Caki2 (cell line): Measurements from ENCODE around the gene OR6B1. TPM values are rescaled to one million over a fixed set of nuclear protein-coding genes. Genes with fewer than 3 reads are reported as not detected.
"Not testable (repeated sequence)": the region's sequence is repeated elsewhere in the genome, so short reads cannot be mapped to it uniquely, and the experiment has no call there.

Experiments used
- DNase-seq: peaks from one replicate; pipeline ENCODE4 v3.0.0-alpha.2; 2015; ENCODE audit warnings: low read depth
- in situ Hi-C: cut with HindIII; loops from 2 replicates; pipeline ENCODE4 v1.10.0; 2016; ENCODE audit warnings: low sequenced_read_pairs, low pct_unique_long_range_greater_than_20kb, mixed read lengths
- total RNA-seq: library from RNA; depleted of rRNA; stranded (reverse); fragments of >200 nt; shearing (Covaris generic); gene quantifications from 2 replicates; pipeline ENCODE4 v1.2.3, GENCODE V29; 2014; ENCODE audit warnings: low replicate concordance; rRNA removed

Gene OR6B1
- total RNA-seq, 1 experiment from 2014 or later, result not detected

GRCh38 chr7:144028547-144028946, 28.4 kb downstream of the OR6B1 start:
- no peak for DNase-seq
- in situ Hi-C loops, result no loop called here

DNA sequence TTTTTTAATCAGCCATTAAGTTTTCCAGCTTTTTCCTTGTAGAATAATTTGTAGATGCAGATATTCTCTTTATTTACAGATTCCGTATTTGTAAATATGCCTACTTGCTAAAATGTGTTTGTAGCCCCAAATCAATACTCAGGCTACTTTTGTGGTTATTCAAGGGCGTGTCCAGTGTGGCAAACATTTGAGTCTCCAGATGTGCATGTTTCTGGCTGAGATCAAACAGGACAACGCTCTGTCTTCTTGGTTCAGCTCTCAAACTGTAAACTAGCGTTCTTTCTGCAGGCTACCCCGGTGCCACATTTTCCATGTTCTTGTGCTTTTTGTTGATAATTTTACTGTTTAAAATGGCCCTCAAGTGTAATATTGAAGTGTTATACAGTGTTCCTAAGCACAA, 32.4 kb downstream of the OR6B1 start:
- DNase-seq, result no peak
- in situ Hi-C loops, result no loop called here

GRCh38 chr7:144032985-144033709, 33.0 kb downstream of the OR6B1 start:
- in situ Hi-C loops, result no loop called here
- no peak for DNase-seq

DNA sequence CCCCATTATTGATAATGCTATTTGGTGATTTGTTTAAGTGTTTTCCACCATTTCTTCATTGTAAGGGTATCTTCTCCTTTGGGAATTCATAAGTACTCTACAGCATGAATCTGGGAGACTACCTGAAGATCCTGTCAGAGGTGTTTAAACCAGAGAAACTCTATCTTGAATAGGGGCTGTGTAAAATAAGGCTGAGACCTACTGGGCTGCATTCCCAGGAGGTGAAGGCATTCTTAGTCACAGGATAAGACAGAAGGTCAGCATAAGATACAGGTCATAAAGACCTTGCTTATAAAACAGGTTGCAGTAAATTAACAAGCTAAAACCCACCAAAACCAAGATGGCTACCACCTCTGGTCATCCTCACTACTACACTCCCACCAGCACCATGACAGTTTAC, 35.3 kb downstream of the OR6B1 start:
- in situ Hi-C loops, result no loop called here
- no peak for DNase-seq

DNA sequence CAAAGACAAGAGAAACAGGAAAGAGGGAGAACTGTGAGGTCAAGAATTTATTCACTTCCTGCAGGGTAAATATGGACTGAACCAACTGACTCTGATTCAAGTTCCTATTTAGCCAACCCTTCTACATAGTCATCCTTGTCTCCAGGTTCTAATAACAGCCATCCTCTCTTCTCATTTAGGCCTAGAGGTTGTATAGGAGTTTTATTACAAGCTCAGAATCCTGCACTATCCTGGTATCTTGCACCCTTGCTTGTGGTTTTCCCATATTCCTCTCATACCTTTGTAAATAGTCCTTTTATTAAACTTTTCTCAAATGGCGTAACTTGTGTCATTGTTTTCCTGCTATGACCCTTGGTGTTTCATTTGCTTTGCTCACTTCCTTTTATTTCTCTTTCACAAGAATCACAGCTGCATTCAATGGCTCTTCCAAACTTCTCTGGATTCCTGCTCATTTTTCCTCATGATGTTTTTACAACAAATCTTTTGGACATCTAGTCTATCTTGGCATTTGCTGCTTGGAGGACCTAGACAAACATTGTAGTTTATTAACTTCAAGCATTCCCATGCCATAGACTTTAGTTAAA, 36.3 kb downstream of the OR6B1 start:
- no peak for DNase-seq
- in situ Hi-C loops, result no loop called here

- no peak for DNase-seq
- in situ Hi-C loops, result no loop called here
These were observed 37.4 kb downstream of the OR6B1 start for GRCh38 chr7:144037414-144038035.

DNA sequence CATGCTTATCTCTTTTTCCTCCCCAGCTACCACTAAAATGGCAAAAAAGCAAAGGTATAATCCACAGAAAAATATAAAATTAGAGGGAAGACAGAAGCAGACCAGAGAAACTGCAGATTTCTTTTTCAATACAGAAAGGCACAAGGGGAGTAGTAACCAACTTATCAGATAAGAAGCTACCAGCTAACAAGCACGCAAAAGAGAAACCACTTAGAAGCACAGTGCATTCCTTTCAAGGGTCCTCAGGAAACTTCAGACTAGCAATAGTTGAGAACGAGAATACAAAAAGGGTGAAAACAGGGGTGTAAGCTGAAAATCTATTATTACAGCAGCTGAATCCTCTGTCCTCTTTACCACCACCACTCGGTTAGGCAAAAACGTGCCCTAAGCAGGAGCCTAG, 38.8 kb downstream of the OR6B1 start:
- DNase-seq, result no peak
- in situ Hi-C loops, result no loop called here

- DNase-seq, result no peak
- in situ Hi-C loops, result no loop called here
These were observed 48.5 kb downstream of the OR6B1 start, which contains the start of gene OR2A5 for GRCh38 chr7:144048648-144049047. Gene OR2A5, plus strand, starts transcription at chr7:144048948. Its CDS starts 1,454 bp downstream, at chr7:144050402.

DNA sequence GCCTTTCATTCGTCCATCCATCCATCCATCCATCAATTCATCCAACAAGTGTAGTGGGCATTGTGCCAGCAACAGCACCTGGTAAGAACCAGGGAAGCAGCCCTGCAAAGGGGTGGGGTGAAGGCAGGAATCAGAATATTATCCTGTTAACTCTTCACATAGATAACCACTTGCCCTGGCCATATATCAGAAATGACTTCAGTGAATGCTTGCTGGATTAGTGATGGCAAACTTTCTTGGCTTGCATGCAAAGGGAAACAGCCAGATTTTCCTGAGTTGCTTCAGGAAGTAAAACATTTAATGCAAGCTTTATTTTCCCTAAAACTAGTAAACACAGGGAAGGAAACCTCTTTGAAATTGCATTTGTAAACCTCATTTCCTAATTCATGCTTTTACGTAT, 49.4 kb downstream of the OR6B1 start:
- no peak for DNase-seq
- in situ Hi-C loops, result no loop called here

DNA sequence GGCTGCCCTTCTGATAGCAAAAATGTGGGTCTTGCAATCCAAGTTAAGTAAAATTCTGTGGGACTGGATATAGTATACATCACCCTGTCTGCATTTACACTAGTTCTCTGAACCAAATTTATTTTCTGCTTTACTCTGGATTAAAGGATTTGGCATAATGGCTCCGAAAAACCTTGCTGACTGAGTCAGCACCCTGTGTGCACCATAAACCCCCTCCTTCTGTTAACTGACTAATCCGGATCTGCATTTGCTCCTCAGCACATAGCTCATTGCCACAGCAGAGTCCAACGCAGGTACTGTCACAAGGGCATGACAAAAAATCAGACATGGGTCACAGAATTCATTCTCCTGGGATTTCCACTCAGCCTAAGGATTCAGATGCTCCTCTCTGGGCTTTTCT, 50.0 kb downstream of the OR6B1 start:
- DNase-seq, result no peak

DNA sequence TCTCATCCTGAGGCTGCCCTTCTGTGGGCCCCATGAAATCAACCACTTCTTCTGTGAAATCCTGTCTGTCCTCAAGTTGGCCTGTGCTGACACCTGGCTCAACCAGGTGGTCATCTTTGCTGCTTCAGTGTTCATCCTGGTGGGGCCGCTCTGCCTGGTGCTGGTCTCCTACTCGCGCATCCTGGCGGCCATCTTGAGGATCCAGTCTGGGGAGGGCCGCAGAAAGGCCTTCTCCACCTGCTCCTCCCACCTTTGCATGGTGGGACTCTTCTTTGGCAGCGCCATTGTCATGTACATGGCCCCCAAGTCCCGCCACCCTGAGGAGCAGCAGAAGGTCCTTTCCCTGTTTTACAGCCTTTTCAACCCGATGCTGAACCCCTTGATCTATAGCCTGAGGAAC, 50.8 kb downstream of the OR6B1 start:
- in situ Hi-C loops, DNase-seq: not testable (repeated sequence)

More for the DNA sequence above, 50.0 kb downstream of the OR6B1 start:
- in situ Hi-C loops, result no loop called here

DNA sequence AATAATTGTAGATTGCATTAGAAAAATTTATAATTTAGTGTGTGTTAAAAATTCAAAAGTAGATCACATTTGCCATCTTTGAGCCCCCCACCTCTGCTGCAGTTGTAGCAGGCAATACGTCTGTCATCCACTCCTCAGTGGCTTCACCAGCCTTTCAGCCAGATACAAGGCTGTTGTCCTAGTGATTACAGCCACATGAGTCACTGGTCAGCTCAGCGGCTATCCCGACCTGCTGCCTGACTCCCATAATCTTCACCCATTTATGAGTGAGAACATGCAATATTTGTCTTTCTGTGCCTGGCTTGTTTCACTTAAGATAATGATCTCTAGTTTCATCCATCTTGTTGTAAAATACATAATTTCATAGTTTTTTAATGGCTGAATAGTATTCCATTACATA, 57.8 kb downstream of the OR6B1 start:
- in situ Hi-C loops, result no loop called here
- peak; percentile 3 for DNase-seq

Other genes with a start within 250 kb of the OR6B1 start
- not detected in 2 replicates for gene CTAGE6, start 242.6 kb upstream of the OR6B1 start, total RNA-seq
- 24.0 and 28.7 TPM in 2 replicates for gene TCAF1, start 98.1 kb upstream of the OR6B1 start, total RNA-seq
- gene OR2F2, start 65.1 kb upstream of the OR6B1 start, total RNA-seq, result not detected in 2 replicates
- gene OR2F1, start 45.5 kb upstream of the OR6B1 start, total RNA-seq, result not detected in 2 replicates
- not detected in 2 replicates for gene OR2A5, start 48.6 kb downstream of the OR6B1 start, total RNA-seq
- gene OR2A25, start 69.5 kb downstream of the OR6B1 start, total RNA-seq, result not detected in 2 replicates
- not detected in 2 replicates for gene OR2A12, start 86.0 kb downstream of the OR6B1 start, total RNA-seq
- not detected in 2 replicates for gene OR2A2, start 109.3 kb downstream of the OR6B1 start, total RNA-seq
- not detected in 2 replicates for gene OR2A14, start 122.9 kb downstream of the OR6B1 start, total RNA-seq
- 0.84 and 1.3 TPM in 2 replicates for gene CTAGE4, start 183.1 kb downstream of the OR6B1 start, total RNA-seq
- 3.1 and 4.8 TPM in 2 replicates for gene ARHGEF35, start 195.5 kb downstream of the OR6B1 start, total RNA-seq
- not detected in 2 replicates for gene OR2A42, start 239.3 kb downstream of the OR6B1 start, total RNA-seq